Spinal cord (tissue), 10 donors: ENCODE data around the gene GALK2. TPM values are rescaled to one million over a fixed set of nuclear protein-coding genes. Genes with fewer than 3 reads are reported as not detected.

ENCODE experiments used
- DNase-seq, 6 donors: peaks; one replicate each; pipeline versions ENCODE4 v3.0.0 to v3.0.0-alpha.2; 2013 to 2015; ENCODE audit warnings: low spot score in 6 of 6, low read depth in 4 of 6
- H3K27ac ChIP-seq: one replicate; pipeline ENCODE4 v1.5.1; 2013; ENCODE audit warnings: low read depth, low read length, control low read depth
- H3K27me3 ChIP-seq: one replicate; pipeline ENCODE4 v1.6.1; 2013; ENCODE audit warnings: low read length; ENCODE audit not compliant: control insufficient read depth, insufficient read depth
- H3K36me3 ChIP-seq: one replicate; pipeline ENCODE4 v1.6.1; 2013; ENCODE audit warnings: low read length; ENCODE audit not compliant: control insufficient read depth, insufficient read depth
- H3K4me1 ChIP-seq: one replicate; pipeline ENCODE4 v1.6.1; 2013; ENCODE audit warnings: low read length; ENCODE audit not compliant: control insufficient read depth, insufficient read depth
- H3K4me3 ChIP-seq: one replicate; pipeline ENCODE4 v1.5.1; 2013; ENCODE audit warnings: low read depth, low read length, control low read depth
- H3K9me3 ChIP-seq: one replicate; pipeline ENCODE4 v1.6.1; 2013; ENCODE audit warnings: low read length; ENCODE audit not compliant: control insufficient read depth, insufficient read depth
- WGBS: methylation state at CpG from one replicate; pipeline ENCODE4 v1.1.5; 2013; ENCODE audit warnings: missing lambda C conversion rate; ENCODE audit not compliant: insufficient coverage; 5-methylcytosine and 5-hydroxymethylcytosine counted together
- polyA plus RNA-seq, 2 donors: library from polyadenylated mRNA; unstranded; fragments of 120-200 nt; gene quantifications; one replicate each; pipeline ENCODE4 v1.2.1, GENCODE V29; 2013; ENCODE audit not compliant: insufficient read length in 2 of 2
- total RNA-seq, 2 donors: library from RNA; depleted of rRNA in 1 of 2; stranded (reverse); fragments of 120-200 nt in 1 of 2; fragments of >200 nt in 1 of 2; gene quantifications; one replicate each; pipeline versions ENCODE4 v1.2.3 to v1.2.4, GENCODE V29; 2013 to 2014
- donor health status: healthy.

Gene GALK2
- total and polyA plus RNA-seq, 4 donors, result 19.5 to 48.4 (median 32.7) TPM

GRCh38 chr15:49270541-49271421, 100.7 kb downstream of the GALK2 start:
- Histone ChIP-seq H3K27ac (no peak overlapping the region), H3K36me3 (no peaks in the 10 kb centered on the region), H3K27me3 (no peaks in the 10 kb centered on the region), H3K4me1 (no peaks in the 10 kb centered on the region), H3K4me3 (no peak overlapping the region), H3K9me3 (no peaks in the 10 kb centered on the region)
- DNase-seq, result no peak
- WGBS, result no CpG with 5 or more reads among the region's 8 CpGs

DNA sequence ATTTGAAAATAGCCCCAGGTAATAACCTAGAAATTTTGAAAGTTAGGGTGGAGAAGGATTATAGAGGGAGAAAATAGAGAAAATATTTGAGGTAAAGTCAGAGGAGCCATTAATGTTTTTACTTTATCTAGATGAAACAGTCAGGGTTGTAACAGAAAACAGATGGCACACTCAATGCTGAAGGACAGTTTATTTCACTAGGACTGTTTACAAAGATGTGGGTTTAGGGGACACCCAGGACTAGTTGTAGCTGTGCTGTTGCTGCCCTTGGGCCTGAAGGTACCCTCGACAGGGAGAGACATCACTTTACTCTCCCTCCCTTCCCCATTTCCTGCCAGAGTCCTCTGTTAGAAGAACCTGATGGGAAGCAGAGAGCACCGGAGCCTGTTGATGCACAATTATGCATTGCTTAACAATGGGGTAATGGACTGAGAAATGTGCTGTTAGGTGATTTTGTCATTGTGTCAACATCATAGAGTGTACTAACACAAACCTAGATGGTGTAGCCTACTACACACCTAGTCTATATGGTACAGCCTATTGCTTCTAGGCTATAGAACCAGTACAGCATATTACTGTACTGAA, 103.8 kb downstream of the GALK2 start:
- Histone ChIP-seq H3K4me3 (no peak overlapping the region), H3K36me3 (no peaks in the 10 kb centered on the region), H3K27me3 (no peaks in the 10 kb centered on the region), H3K4me1 (no peaks in the 10 kb centered on the region), H3K9me3 (no peaks in the 10 kb centered on the region), H3K27ac (no peak overlapping the region)
- WGBS, result no CpG with 5 or more reads among the region's 2 CpGs
- DNase-seq, result no peak

- no CpG with 5 or more reads among the region's 5 CpGs for WGBS
- Histone ChIP-seq H3K27ac (no peak overlapping the region), H3K36me3 (no peaks in the 10 kb centered on the region), H3K4me1 (no peaks in the 10 kb centered on the region), H3K9me3 (no peaks in the 10 kb centered on the region), H3K27me3 (no peaks in the 10 kb centered on the region), H3K4me3 (no peak overlapping the region)
- DNase-seq, result no peak
These were observed 108.7 kb downstream of the GALK2 start for GRCh38 chr15:49278751-49279150.

GRCh38 chr15:49279521-49280456, 109.7 kb downstream of the GALK2 start:
- no peak for DNase-seq
- WGBS, result 94% methylated on average over 3 of the region's 4 CpGs
- H3K4me1 ChIP-seq, result no peaks in the 10 kb centered on the region
- H3K27ac ChIP-seq, result no peak overlapping the region
- no peaks in the 10 kb centered on the region for H3K27me3 ChIP-seq
- no peaks in the 10 kb centered on the region for H3K9me3 ChIP-seq
- H3K4me3 ChIP-seq, result no peak overlapping the region
- H3K36me3 ChIP-seq, result no peaks in the 10 kb centered on the region

DNA sequence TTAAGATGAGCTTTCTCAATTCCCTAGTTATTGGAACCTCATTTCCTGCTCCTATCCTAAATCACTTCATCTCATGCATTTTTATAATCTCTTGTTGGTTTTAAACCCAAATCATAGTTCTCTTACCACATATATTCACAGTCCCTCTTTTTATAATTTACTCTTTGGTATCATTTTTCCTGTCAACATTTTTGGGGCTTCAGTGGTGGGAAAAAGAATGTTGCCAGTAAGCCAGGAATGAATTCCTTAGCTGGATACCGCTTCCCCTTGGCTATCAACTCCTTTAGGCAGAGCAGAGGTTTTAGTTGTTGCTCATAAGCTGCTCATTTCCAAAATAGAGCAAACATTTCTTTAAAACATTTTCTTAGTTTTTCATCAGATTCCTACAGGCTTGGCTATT, 112.3 kb downstream of the GALK2 start:
- DNase-seq, result no peak
- no peaks in the 10 kb centered on the region for H3K4me1 ChIP-seq
- H3K27me3 ChIP-seq, result no peaks in the 10 kb centered on the region
- H3K27ac ChIP-seq, result no peak overlapping the region
- no peaks in the 10 kb centered on the region for H3K9me3 ChIP-seq
- H3K36me3 ChIP-seq, result no peaks in the 10 kb centered on the region
- WGBS, result 100% methylated on average over 1 of the region's 1 CpG
- H3K4me3 ChIP-seq, result no peak overlapping the region

GRCh38 chr15:49286649-49287404, 116.8 kb downstream of the GALK2 start:
- H3K4me1 ChIP-seq, result no peaks in the 10 kb centered on the region
- H3K36me3 ChIP-seq, result no peaks in the 10 kb centered on the region
- no peak for DNase-seq
- no peak overlapping the region for H3K27ac ChIP-seq
- WGBS, result no CpG with 5 or more reads among the region's 4 CpGs
- H3K9me3 ChIP-seq, result no peaks in the 10 kb centered on the region
- H3K4me3 ChIP-seq, result no peak overlapping the region
- H3K27me3 ChIP-seq, result no peaks in the 10 kb centered on the region

GRCh38 chr15:49287481-49287880, 117.4 kb downstream of the GALK2 start:
- Histone ChIP-seq H3K27ac (no peak overlapping the region), H3K4me3 (no peak overlapping the region), H3K27me3 (no peaks in the 10 kb centered on the region), H3K9me3 (no peaks in the 10 kb centered on the region), H3K36me3 (no peaks in the 10 kb centered on the region), H3K4me1 (no peaks in the 10 kb centered on the region)
- no peak for DNase-seq

- H3K9me3 ChIP-seq, result no peaks in the 10 kb centered on the region
- no peak overlapping the region for H3K27ac ChIP-seq
- no peaks in the 10 kb centered on the region for H3K27me3 ChIP-seq
- no peak overlapping the region for H3K4me3 ChIP-seq
- DNase-seq, result peak in 2 of 6 donors; percentile 8 to 53
- H3K4me1 ChIP-seq, result no peaks in the 10 kb centered on the region
- no peaks in the 10 kb centered on the region for H3K36me3 ChIP-seq
- WGBS, result 70% methylated on average over 2 of the region's 2 CpGs
These were observed 118.3 kb downstream of the GALK2 start for GRCh38 chr15:49288391-49288790.

DNA sequence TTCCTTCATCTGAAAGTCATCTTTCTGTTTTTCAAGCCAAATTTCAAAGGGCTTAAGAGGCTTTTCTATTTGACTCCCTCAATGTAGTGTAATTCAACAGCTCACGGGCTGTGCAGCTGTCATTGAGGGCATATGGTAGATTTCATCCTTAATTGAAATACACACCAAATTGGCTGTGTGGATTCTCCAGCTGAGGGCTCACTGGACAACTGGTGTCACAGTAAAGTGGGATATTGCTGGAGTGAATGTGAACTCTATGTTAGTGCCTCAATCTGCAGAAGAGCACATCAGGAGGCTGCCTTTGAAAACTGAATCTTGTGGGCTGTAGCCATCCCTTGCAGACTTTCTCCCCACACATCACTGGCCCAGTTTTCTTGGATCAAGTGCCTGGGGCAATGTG, 120.1 kb downstream of the GALK2 start:
- Histone ChIP-seq H3K27ac (no peak overlapping the region), H3K4me1 (no peaks in the 10 kb centered on the region), H3K4me3 (no peak overlapping the region), H3K27me3 (no peaks in the 10 kb centered on the region), H3K36me3 (no peaks in the 10 kb centered on the region), H3K9me3 (no peaks in the 10 kb centered on the region)
- no peak for DNase-seq
- WGBS, result no CpG with 5 or more reads among the region's 1 CpG
